Measurements from ENCODE around the gene PIGM.

- TF ChIP-seq, protein P1, sequence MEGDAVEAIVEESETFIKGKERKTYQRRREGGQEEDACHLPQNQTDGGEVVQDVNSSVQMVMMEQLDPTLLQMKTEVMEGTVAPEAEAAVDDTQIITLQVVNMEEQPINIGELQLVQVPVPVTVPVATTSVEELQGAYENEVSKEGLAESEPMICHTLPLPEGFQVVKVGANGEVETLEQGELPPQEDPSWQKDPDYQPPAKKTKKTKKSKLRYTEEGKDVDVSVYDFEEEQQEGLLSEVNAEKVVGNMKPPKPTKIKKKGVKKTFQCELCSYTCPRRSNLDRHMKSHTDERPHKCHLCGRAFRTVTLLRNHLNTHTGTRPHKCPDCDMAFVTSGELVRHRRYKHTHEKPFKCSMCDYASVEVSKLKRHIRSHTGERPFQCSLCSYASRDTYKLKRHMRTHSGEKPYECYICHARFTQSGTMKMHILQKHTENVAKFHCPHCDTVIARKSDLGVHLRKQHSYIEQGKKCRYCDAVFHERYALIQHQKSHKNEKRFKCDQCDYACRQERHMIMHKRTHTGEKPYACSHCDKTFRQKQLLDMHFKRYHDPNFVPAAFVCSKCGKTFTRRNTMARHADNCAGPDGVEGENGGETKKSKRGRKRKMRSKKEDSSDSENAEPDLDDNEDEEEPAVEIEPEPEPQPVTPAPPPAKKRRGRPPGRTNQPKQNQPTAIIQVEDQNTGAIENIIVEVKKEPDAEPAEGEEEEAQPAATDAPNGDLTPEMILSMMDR (IDR thresholded peaks at IDR 0.05), result no peak
- no peak for TF ChIP-seq EP300 (IDR thresholded peaks at IDR 0.05)
- TF ChIP-seq POLR2A (IDR thresholded peaks at IDR 0.05), result no peak
Measured at GRCh38 chr1:160009801-160010200, 22.0 kb downstream of the PIGM start.
